Activated CD8-positive, alpha-beta memory T cell treated with anti-CD3 and anti-CD28 coated beads, Interleukin-2, amount 50 U/mL, for 48 hours (primary cell): ENCODE results near the gene CERS2.
A peak's percentile ranks its signal among the peaks of the same experiment; 100 is the strongest.
"Not testable (repeated sequence)": the region's sequence is repeated elsewhere in the genome, so short reads cannot be mapped to it uniquely, and the experiment has no call there.

ENCODE experiments used
- DNase-seq: peaks from one replicate; pipeline ENCODE4 v3.0.0-alpha.2; 2020

The CERS2 gene

DNA sequence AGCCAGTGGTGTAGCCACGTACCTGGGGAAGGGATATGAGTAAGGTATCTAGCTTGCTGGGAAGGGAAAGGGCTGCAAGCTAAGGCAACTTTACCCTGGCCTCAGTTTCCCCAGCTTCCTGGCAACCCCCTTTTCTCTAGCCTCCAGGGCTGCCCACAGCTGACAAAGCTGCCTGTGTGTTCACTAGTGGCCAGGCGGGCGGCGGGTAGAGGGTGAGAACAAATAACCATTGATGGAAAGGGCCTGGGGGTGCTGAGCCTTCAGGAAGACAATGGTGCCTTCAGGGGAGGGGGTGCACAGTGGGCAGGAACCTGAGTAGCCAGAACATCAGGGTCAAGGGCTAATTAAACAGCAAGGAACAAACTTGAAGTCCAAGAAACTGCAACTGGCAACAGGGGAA is 6.1 kb downstream of the CERS2 start:
- no peak for DNase-seq

DNA sequence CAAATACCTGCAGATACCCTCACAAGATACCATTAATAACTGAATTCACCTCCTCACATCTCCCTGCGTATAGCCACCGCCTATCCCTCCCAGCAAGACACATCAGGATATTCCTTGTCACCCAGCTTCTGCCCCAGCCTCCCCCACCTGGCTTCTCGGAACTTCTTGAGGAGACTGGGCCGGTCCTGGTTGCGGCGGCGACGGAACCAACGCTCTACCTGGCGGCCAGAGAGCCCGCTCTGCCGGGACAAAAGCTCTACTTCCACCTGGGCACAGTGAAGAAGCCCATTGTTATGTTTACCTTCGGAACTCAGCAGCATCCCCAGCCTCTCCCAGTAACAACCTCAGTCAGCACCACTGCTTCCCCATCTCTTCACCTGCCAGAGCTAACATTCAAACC is 6.7 kb downstream of the CERS2 start:
- DNase-seq = no peak

DNA sequence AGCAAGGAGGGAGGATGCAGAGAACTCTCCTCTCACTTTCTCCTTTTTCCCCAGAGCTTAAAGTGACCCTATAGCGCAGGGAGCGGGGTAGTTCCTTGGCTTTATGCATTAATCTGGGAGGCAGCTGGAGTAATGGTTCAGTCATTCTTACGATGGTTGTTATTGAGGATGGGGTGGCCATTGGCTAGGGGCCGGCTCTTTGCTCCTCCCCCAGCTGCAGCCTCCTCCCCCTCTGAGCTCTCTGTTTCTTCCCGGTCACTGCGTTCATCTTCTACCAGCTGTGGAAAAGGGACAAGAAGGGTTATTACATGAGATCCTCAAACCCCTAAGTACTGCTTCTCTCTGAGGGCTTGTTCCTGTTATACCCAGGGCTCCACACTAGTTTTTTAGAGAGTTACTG is 8.6 kb downstream of the CERS2 start:
- no peak for DNase-seq

DNA sequence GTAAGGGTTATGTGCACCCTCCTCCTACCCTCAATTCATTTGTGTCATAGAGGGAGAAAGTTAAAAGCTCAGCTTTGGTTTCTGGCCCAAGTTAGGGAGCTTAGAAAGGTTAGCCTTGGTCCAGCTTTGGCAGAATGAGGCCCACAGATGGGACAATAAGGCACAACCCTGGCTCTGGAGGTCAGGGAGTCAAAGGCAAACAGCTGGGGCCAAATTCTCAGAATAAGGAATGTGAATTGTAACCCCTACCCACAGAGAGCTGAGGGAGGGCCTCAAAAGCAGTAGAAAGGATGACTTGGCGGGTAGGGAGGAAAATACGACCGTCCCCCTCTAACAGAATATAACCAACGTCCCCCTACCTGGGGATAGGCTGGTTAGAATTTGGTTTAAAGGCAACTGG is 9.0 kb downstream of the CERS2 start:
- no peak for DNase-seq

DNA sequence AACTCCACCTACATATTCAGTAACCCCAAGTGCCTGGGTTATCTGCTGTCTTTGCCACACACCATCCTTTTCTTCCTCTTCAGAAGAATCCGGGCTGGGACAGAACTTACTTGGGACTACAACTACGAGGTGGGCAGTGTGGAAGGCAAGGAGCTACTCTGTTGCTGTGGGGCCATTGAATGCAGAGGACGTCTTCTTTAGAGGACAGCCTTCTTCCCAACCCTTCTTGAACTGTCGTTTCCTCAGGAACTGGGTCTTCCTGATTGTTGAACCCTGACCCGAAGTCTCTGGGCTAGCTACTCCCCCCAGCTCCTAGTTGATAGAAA is 10.5 kb downstream of the CERS2 start:
- DNase-seq = no peak

DNA sequence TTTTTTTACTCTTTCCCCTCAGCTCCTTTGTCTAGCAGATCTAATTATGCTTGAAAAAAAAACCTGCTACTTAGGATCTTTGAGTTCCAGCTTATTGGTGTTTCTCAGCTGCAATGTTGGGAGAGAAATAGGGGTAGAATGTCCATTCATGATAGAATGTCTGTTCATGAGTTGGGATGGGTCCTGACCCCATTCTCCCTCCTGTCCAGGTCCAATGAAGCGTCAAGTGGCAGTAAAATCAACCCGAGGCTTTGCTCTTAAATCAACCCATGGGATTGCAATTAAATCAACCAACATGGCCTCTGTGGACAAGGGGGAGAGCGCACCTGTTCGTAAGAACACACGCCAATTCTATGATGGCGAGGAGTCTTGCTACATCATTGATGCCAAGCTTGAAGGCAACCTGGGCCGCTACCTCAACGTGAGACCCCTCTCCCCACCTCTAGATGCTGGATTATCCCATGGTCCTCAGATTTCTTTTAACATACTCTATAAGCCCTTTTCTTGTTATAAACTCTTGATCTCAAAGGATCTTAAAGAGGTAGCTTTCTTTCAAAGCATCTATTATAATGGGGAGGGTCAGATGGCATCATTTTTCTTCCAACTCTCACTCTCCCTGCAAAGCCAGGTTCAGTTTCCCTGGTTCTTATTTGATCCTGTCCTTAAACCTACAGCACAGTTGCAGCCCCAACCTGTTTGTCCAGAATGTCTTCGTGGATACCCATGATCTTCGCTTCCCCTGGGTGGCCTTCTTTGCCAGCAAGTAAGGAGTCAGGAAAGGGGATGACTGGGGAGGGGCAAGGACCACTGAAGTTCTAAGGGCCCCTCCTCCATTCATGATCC is 11.1 kb downstream of the CERS2 start:
- no peak for DNase-seq

DNA sequence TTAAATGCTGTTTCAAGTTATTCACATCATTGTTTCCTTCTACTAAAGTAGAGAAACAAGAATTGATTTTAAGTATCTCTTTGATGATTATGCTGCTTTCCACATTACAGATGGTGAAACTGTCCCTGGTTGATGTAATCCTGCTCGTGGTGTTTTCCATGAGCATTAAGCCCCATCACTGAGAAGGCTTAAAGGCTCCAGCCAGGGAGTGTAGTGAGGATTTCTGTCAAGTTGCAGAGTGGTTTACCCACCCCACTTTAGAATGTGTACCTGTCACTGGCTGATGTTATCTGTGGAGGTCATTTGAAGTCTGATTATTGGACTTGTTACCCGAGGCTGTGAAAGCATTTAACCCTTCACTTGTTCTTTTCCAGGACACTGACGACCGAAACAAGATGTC is 12.9 kb downstream of the CERS2 start:
- DNase-seq = no peak

DNA sequence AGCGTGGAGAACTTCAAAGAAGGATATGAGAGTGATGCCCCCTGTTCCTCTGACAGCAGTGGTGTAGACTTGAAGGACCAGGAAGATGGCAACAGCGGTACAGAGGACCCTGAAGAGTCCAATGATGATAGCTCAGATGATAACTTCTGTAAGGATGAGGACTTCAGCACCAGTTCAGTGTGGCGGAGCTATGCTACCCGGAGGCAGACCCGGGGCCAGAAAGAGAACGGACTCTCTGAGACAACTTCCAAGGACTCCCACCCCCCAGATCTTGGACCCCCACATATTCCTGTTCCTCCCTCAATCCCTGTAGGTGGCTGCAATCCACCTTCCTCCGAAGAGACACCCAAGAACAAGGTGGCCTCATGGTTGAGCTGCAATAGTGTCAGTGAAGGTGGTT is 14.0 kb downstream of the CERS2 start:
- no peak for DNase-seq

DNA sequence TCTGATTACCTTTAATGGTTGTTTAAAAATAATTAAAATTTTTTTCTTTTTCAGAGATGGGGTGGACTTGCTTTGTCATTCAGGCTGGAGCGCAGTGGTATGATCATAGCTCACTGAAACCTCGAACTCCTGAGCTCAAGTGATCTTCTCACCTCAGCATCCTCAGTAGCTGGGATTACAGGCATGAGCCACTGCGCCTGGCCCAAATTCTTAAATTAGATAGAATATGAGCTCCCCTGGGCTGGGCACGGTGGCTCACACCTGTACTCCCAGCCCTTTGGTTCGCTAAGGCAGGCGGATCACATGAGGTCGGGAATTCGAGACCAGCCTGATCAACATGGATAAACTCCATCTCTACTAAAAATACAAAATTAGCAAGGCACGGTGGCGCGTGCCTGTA is 17.0 kb downstream of the CERS2 start:
- no peak for DNase-seq

DNA sequence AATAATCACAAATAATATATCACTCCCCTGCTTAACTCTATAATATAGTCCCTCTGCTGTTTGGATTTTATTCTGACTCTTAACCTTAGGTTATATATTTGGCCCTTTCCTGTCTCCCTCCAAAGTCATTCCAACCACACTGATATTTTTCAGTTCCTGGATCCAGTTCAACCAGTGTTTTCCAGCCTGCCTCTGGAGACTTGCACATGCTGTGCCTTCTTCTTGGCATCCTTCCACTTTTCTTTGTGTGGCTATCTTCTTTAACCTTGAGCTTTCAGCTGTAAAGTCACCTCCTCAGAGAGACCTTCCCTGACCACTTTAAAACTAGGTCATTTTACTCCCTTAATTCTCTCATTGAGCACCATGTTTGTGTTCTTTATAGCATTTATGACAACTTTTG is 19.4 kb downstream of the CERS2 start:
- DNase-seq = no peak

DNA sequence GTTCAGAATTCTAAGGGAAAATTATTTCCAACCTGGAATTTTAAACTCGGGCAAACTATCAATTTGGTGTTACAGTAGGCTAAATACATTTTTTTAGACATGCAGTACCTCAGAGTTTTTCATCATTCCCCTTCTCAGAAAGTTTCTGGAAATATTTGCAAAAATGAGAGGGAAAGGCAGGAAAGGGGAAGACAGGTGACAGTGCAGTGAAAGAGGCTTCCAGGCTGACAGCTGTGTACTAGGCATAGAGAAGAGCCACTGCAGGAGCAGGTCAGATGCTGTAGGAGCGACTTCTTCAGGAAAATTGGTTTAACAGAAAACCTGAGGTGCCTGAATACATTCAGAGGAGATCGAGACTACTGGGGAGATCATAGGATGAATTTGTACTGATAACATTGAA is 19.9 kb downstream of the CERS2 start:
- DNase-seq = peak; percentile 1

DNA sequence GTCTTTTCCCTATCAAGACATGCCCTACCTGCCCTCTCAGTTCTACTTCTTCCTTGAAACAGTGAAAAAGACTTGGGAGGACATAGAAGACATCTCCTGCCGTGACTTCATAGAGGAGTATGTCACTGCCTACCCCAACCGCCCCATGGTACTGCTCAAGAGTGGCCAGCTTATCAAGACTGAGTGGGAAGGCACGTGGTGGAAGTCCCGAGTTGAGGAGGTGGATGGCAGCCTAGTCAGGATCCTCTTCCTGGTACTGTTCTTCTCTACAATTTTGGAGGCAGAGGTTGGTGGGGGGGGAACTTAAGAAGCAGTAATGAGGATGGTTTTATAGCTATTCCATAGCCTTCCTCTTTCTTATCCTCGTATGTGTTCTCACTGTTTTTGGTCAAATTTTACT is 29.8 kb downstream of the CERS2 start:
- no peak for DNase-seq

DNA sequence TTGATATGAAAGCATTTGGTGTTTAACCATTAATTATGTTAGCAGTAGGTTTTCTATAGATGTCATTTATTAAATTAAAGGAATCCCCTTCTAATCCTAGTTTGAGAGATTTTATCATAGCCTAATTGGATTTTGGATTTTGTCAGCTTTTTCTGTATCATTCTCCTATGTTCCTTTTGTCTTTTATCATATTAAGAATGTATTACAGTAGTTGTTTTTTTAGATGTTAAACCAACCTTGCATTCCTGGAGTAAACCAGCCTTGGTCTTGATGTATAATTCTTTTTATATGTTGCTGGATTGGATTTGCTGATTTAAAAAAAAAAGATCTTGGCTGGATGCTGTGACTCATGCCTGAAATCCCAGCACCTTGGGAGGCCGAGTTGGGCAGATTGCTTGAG is 42.9 kb downstream of the CERS2 start:
- DNase-seq = no peak

DNA sequence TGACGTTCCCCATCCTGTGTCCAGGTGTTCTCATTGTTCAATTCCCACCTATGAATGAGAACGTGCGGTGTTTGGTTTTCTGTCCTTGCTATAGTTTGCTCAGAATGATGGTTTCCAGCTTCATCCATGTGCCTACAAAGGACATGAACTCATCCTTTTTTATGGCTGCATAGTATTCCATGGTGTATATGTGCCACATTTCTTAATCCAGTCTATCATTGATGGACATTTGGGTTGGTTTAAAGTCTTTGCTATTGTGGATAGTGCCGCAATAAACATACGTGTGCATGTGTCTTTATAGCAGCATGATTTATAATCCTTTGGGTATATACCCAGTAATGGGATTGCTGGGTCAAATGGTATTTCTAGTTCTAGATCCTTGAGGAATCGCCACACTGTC is 45.9 kb downstream of the CERS2 start:
- not testable (repeated sequence) for DNase-seq

DNA sequence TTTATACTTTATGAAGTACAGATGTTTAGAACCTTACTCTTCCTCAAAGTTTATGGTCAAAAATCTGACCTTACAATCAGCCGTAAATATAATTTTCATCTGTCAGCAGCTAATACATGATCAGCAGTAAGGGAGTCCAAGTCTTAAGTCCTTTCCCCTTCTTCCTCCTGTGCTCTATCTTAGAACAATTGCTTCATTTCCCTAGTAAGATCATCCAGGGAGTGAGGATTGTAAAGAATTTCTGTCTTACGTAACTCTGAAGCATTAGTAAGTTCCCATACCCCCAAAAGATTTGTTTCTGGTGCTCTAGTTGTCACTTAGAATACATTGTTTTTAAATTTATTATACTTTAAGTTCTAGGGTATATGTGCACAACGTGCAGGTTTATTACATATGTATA is 46.3 kb downstream of the CERS2 start:
- DNase-seq = no peak

DNA sequence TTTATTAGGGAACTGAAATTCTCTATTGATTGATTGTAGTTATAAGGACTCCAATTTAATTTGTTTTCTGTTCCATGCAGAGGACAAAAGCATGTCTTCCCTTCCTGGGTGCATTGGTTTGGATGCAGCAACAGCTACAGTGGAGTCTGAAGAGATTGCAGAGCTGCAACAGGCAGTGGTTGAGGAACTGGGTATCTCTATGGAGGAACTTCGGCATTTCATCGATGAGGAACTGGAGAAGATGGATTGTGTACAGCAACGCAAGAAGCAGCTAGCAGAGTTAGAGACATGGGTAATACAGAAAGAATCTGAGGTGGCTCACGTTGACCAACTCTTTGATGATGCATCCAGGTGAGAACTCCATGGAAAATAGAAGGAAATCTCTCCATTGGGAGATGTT is 47.0 kb downstream of the CERS2 start:
- DNase-seq = no peak

DNA sequence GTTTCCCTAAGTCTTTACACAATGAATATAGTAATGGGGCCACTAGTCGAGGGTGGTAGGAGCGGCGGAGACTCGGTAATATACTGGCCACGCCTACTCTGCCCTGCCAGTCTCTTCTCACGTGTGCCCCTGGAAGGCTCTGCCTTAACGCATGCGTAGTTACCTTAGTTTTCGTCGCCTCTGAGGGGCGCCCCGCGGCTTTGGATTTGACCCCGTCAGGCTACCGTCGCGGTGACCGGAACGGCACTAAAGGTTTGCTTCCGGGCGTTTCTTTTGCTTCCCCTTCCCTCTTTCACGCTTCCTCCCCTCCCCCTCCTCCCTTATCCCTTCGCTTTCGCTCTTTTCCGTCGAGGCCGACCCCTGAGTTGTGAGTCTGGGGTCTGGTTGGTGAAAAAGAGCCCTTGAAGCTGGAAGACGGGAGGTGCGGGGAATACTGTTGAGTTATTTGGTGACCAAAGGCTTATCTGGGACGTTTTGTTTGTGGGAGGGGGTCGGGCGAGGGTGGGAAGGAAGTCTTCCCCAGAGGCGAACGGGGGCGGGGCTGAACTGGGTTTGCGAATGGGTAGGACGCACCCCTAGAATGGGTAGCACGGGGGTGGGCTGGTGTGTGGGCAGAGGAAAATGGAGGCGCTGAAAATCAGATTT is 48.4 kb downstream of the CERS2 start, which contains the start of gene SETDB1:
SETDB1 (plus strand) TSS at position 267 of the 645 bp plus-strand sequence. CDS start 1,352 bp downstream, outside the sequence.
- DNase-seq = peak; percentile 94

DNA sequence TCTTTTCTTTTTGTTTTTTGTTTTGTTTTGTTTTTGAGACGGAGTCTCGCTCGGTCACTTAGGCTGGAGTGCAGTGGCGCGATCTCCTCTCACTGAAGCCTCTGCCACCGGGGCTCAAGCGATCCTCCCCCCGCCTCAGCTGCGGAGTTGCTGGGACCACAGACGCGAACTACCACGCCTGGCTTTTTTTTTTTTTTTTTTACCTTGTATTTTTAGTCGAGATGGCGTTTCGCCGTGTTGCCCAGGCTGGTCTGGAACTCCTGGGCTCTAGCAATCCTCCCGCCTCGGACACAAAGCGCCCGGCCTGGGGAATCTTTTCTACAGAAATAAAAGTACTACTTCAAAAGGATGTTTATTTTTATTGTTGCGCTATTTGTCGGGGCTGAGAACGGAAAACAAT is 49.6 kb downstream of the CERS2 start:
- no peak for DNase-seq

DNA sequence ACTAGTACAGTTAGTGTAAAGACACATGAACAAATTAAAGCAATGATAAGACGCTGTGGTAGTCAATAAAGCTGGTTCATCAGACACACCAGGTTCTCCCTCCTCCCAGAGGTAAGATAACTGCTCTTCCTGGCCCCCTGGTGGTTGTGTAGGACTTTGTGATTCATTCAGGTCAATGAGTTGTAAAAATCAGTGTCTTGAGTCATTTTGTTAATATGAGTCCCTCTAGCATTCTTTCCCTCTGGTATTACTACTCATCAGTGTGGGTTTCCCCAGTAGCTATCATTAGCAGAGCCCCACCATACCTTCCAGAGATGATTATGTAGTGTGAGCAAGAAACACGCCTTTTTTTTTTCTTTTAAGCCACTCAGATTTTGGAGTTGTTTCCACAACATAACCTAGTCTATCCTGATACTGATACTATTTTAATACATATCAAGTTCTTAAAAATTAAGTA is 52.1 kb downstream of the CERS2 start:
- DNase-seq = peak; percentile 75

DNA sequence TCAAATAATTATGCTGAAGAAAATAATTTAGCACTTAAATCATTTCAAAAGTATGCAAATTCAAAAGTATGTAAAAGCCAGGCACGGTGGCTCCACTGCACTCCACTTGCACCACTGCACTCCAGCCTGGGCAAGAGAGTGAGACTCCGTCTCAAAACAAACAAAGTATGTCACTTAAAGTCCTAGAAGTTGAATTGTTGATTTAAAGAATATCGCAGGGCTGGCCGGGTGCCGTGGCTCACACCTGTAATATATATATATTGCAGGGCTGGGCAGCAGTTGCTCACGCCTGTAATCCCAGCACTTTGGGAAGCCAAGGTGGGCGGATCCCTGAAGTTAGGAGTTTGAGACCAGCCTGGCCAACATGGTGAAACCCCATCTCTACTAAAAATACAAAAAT is 57.2 kb downstream of the CERS2 start:
- no peak for DNase-seq
